HG03565 (cell line): ENCODE results near the gene CCL3.

Experiments used
- ATAC-seq: cut with Tn5 transposase; IDR thresholded peaks from one replicate; pipeline ENCODE4 v1.9.1; 2021; ENCODE audit warnings: mild to moderate bottlenecking, moderate library complexity; ENCODE audit not compliant: unreplicated experiment

The CCL3 gene

DNA sequence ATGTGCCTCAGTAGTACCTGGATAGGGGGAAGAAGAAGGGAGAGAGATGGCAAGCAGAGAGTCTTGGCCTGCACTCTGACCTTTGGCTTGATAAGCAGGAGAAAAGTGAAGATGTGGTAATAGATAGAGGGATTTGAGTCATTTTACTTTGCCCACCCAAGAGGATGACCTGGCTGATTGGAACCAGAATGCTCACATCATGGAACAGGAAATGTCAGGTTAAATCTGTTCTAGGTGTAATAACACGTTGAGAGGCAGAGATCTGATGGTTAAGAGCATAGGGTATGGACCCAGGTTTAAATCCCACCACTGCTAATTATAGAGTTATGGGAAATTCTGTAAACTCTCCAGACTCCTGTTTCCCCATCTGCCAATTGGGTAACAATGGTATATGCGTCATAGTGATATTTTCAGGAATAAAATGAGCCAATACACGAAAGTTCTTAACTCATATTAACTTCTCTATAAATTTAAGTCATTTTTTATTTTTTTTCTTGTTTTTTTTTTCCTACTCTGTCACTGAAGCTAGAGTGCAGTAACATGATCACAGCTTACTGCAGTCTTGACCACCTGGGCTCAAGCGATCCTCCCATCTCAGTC, 33.9 kb downstream of the CCL3 start:
- ATAC-seq, result no peak

- ATAC-seq, result no peak
These were observed 34.8 kb downstream of the CCL3 start for GRCh38 chr17:36055171-36055570.

DNA sequence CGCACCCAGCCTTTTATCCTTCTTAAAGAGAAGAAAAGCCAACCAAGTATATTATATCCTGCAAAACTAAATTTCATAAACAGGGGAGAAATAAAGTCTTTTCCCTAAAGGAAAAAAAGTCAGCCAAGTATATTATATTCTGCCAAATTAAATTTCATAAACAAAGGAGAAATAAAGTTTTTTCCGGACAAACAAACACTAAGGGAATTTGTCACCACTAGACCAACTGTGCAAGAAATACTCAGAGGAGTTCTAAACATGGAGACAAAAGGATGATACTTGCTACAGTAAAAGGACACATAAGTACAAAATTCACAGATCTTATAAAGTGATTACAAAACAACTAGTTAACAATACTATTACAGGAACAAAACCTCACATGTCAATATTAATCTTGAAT, 40.3 kb downstream of the CCL3 start:
- no peak for ATAC-seq

GRCh38 chr17:36048066-36048465, 41.9 kb downstream of the CCL3 start:
- no peak for ATAC-seq
